ENCODE data around the gene RHOJ. TPM values are rescaled to one million over a fixed set of nuclear protein-coding genes. Genes with fewer than 3 reads are reported as not detected.

The RHOJ gene
- total and polyA plus RNA-seq, 12 donors = 1.8 to 14.9 (median 5.6) TPM

DNA sequence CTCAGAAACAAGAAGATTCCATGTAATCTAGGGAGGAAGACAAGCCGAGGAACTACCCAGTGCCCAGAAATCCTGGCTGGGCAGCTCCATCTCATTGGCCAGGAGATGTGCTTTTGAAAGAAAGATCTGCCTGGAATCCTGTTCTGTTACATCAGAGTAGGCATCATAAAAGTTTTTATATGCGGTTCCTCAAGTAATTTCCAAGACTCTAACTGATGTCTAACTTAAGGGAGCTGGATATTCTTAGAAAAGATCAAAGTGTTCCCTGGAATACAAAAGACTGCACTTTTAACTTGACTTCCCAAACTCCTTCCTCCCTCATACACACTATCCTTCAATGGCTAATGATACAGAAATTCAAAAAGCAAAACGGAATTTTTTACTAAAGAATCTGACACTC is 16.3 kb downstream of the RHOJ start:
- TF ChIP-seq POLR2A (IDR thresholded peaks at IDR 0.05) = no peak
- TF ChIP-seq, protein P1, sequence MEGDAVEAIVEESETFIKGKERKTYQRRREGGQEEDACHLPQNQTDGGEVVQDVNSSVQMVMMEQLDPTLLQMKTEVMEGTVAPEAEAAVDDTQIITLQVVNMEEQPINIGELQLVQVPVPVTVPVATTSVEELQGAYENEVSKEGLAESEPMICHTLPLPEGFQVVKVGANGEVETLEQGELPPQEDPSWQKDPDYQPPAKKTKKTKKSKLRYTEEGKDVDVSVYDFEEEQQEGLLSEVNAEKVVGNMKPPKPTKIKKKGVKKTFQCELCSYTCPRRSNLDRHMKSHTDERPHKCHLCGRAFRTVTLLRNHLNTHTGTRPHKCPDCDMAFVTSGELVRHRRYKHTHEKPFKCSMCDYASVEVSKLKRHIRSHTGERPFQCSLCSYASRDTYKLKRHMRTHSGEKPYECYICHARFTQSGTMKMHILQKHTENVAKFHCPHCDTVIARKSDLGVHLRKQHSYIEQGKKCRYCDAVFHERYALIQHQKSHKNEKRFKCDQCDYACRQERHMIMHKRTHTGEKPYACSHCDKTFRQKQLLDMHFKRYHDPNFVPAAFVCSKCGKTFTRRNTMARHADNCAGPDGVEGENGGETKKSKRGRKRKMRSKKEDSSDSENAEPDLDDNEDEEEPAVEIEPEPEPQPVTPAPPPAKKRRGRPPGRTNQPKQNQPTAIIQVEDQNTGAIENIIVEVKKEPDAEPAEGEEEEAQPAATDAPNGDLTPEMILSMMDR (IDR thresholded peaks at IDR 0.05) = no peak
- WGBS, 4 donors = 56 to 81% (median 67%) methylated on average over 3 of the region's 3 CpGs
- Histone ChIP-seq H3K4me3 (no peak overlapping the region), H3K36me3 (replicated peaks in 1 of 2) (no peaks in the 10 kb centered on the region), H3K4me1 (replicated peaks in 1 of 2) (no peaks in the 10 kb centered on the region), H3K27ac (no peak overlapping the region), H3K27me3 (no peaks in the 10 kb centered on the region), H3K9me3 (replicated peaks in 1 of 3) (no peaks in the 10 kb centered on the region)
- intact Hi-C loops (cut with DNase I) = no loop called here
- DNase-seq = no peak

GRCh38 chr14:63223596-63223995 is 19.4 kb downstream of the RHOJ start:
- Histone ChIP-seq H3K4me1 (replicated peaks in 1 of 2) (no peaks in the 10 kb centered on the region), H3K9me3 (replicated peaks in 1 of 3) (no peaks in the 10 kb centered on the region), H3K4me3 (no peak overlapping the region), H3K27me3 (no peaks in the 10 kb centered on the region), H3K36me3 (replicated peaks in 1 of 2) (no peaks in the 10 kb centered on the region), H3K27ac (no peak overlapping the region)
- TF ChIP-seq, protein P1 (IDR thresholded peaks at IDR 0.05) = no peak
- DNase-seq = no peak
- WGBS, 4 donors = 67 to 88% (median 83%) methylated on average over 3 of the region's 3 CpGs
- intact Hi-C loops (cut with DNase I) = no loop called here

- no peaks in the 10 kb centered on the region for H3K27me3 ChIP-seq
- intact Hi-C loops (cut with DNase I) = no loop called here
- TF ChIP-seq, protein P1 (IDR thresholded peaks at IDR 0.05) = no peak
- no peak for TF ChIP-seq POLR2A (IDR thresholded peaks at IDR 0.05)
- DNase-seq = no peak
- no peak overlapping the region for H3K4me3 ChIP-seq
- no peaks in the 10 kb centered on the region for H3K9me3 ChIP-seq (replicated peaks in 1 of 3)
- H3K27ac ChIP-seq = no peak overlapping the region
- 70 to 74% (median 72%) methylated on average over 4 of the region's 4 CpGs for WGBS, 4 donors
- no peaks in the 10 kb centered on the region for H3K4me1 ChIP-seq (replicated peaks in 1 of 2)
- H3K36me3 ChIP-seq (replicated peaks in 1 of 2) = no peaks in the 10 kb centered on the region
These were observed 20.0 kb downstream of the RHOJ start for GRCh38 chr14:63224196-63224595.

- Histone ChIP-seq H3K36me3 (replicated peaks in 1 of 2) (no peaks in the 10 kb centered on the region), H3K4me1 (replicated peaks in 1 of 2) (no peaks in the 10 kb centered on the region), H3K27me3 (no peaks in the 10 kb centered on the region), H3K27ac (no peak overlapping the region), H3K4me3 (no peak overlapping the region), H3K9me3 (replicated peaks in 1 of 3) (no peaks in the 10 kb centered on the region)
- TF ChIP-seq POLR2A (IDR thresholded peaks at IDR 0.05) = no peak
- TF ChIP-seq, protein P1 (IDR thresholded peaks at IDR 0.05) = no peak
- no peak for DNase-seq
- intact Hi-C loops (cut with DNase I) = no loop called here
- WGBS, 4 donors = 58 to 68% (median 64%) methylated on average over 2 of the region's 2 CpGs
These were observed 24.0 kb downstream of the RHOJ start for GRCh38 chr14:63228217-63228616.
